ELF-1 (cell line): Measurements from ENCODE around the gene CELSR3.

ENCODE experiments used
- DNase-seq: peaks from one replicate; pipeline ENCODE4 v3.0.0-alpha.2; 2016; ENCODE audit warnings: low read depth, low spot score

CELSR3 gene

DNA sequence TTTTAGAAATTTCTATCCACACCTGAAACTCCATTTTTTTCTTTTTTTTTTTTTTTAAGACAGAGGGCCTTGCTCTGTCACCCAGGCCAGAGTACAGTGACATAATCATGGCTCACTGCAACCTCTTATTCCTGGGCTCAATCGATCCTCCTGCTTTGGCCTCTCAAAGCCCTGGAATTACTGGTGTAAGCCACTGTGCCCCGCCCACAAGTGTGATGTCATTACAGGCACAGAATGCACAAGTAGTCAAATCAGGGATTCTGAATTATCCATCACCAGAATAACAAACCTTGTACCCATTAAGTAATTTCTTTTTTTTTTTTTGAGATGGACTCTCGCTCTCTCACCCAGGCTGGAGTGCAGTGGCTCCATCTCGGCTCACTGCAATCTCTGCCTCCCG is 55.2 kb downstream of the CELSR3 start:
- no peak for DNase-seq

- no peak for DNase-seq
Measured at GRCh38 chr3:48601622-48601994, 61.1 kb downstream of the CELSR3 start.

- no peak for DNase-seq
Measured at GRCh38 chr3:48600711-48601621, 61.7 kb downstream of the CELSR3 start.

GRCh38 chr3:48599509-48600285 is 63.0 kb downstream of the CELSR3 start:
- peak; percentile 15 for DNase-seq

DNA sequence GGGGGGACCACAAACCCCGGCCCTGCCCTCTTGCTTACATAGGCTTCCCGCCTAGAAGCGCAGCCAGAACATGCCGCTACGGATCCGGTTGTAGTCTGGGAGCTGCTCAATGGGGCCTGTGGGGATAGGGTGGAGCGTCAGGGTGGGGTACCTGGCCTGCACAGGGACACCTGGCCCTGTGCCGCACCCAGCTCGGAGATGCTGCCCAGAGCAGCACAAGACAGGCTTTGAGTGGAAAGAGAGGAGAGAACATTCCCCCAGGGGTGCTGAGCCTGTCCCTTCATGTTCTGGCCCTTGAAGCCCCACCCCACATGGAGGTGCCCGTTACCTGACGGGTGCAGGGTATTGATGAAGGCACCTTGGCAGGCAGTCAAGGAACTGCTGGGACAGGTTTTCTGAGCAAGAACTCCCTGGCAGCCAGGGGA is 63.6 kb downstream of the CELSR3 start:
- no peak for DNase-seq

DNA sequence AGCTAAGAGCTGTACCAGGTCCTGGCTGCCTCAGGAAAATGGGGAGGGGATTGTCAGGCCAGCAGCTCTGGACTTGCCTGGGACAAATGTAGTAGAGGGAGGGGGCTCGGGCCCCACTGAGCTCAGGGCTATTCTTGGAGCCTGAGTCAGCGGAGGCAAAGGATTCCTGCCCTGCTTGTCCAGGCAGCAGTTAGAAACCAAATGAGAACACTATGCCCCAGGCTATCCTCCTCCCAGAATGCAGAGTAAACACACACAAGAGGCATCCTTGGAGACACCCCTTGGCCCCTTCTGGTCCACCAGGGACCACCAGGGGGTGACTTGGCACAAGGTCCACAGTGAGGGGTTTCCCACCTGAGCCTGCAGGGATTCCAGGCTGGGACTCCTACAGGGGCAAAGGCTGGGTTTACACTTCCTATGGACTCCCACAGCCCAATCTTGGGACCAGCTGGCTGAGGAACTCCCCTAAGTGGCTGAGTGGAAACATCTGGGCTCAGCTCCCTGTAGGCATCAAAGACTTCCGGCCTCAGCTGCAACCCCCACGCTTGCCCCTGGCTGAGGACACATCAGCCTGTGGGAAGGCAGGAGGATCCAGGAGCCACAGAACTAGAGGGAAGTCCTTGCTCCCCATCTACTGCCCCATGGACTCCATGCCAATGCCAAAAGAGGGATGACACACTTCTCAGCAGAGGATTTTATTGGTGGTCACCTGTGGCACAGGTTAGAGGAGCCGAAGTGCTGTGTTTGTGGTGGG is 64.2 kb downstream of the CELSR3 start:
- DNase-seq, result peak; percentile 96

DNA sequence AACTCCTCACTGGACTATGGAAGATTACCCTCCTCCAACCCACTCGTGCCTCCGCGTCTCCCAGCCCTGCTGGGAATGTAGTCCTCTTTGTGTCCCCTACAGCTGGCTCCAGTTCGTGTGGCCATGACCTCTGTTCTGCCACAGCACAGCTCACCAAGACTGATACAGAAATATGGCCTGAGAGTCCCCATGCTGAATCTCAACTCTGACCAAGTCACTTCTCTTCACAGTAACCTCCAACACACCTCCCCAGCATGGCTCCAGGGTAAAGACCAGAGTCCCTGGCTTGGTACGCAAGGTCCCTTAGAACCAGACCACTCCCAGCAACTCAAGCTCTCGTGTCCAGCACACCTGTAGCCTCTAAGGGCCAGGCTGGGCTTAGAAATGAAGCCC is 65.3 kb downstream of the CELSR3 start:
- no peak for DNase-seq

- no peak for DNase-seq
Measured at GRCh38 chr3:48596676-48597407, 65.8 kb downstream of the CELSR3 start.

DNA sequence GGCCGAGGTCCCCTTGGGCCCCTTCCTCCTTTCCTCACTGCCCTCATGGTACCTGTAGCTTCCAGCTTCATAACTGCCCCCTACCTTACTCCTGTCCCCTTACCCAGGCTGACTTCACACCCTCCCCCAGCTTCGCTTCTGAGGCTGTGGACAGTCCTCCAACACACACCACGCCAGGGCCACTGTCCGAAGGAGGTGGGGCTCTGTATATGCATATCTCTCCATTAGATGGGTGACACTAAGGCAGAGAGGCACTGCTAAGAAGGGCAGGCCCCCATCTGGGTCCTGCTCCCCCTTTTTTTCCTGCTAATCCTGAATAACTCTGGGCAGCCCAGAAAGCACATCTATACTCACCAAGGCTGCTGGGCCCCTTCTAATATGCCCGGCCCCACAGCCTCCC is 66.5 kb downstream of the CELSR3 start:
- DNase-seq, result no peak

DNA sequence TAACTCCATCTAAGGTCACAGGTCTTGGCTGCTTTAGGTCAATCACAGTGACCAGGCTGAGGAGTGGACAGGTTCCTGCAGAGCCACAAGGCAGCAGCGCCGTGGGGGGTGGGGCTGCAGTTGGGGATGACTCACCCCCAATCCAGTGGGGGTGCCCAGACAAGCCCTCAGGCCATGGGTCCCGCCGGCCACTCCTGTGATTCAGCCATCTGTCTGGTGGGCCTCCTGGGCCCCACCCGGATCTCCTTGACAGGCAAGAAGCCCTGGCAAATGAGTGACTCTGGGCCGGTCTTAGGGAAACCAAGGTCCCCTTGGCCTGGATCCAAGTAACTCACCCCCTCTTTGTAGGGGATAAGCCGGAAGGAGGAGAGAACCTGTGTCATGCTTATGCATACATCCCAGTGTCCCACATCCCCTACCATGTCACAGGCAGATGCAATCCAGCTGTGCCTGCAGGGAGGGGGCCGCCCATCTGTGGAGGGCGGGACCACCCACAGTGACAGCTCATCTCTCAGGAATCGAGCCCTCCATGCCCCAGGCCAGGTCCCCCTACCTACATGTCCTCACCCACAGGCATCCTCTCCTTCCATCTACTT is 67.1 kb downstream of the CELSR3 start:
- peak; percentile 87 for DNase-seq

GRCh38 chr3:48595075-48595525 is 67.6 kb downstream of the CELSR3 start, which contains the start of gene COL7A1:
Gene COL7A1, minus strand, starts transcription at chr3:48595329. Its CDS starts 170 bp downstream, at chr3:48595159.
- peak; percentile 15 for DNase-seq

DNA sequence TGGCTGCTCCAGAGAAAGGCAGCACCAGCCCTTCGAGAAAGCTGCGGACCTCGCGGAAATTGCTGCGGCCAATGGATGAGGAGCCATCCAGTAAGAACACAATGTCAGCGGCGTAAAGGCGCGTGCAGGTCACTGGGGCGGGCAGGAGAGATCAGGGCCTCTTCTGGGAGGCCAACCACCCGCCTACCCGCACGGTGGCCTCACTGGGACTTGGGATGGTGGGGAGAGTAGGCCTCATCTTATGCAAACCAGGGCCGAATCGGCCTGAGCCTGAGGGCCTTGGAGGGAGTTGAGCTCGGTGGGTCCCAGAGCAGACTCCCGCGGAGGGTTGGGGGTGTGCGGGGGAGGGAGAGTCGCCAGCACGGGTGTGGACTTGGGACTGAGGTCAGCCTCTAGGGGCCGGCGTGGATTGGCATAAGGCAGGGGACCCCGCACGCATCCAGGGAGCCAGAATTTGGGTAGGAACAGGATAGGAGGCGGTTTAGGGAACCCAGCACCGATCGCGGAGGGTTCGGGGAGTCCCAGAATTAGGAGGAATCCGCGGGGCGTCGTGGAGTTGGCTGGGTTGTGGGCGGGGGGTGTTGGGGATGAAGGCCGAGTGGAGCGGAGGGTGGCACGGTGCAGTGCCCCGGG is 68.2 kb downstream of the CELSR3 start:
- DNase-seq, result peak; percentile 74

DNA sequence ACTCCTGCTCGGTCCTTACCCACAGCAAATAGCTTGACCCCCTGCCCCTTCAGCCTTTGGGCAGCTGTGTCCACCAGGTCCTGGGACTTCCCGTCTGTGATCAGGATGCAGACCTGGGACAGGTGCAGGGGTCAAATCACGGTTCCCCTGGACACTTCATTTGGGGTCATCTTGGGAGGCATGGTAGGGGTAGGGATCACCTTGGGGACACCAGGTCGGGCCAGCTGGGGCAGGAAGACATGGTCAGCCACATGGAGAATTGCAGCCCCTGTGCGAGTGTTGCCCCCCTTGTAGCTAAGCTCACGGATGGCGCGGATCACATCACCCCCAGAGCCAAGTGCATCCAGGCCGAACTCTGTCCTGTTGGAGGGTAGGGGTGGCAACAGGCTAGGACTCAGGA is 69.3 kb downstream of the CELSR3 start:
- no peak for DNase-seq

- no peak for DNase-seq
Measured at GRCh38 chr3:48592519-48593087, 70.1 kb downstream of the CELSR3 start.

GRCh38 chr3:48591886-48592518 is 70.7 kb downstream of the CELSR3 start:
- no peak for DNase-seq

DNA sequence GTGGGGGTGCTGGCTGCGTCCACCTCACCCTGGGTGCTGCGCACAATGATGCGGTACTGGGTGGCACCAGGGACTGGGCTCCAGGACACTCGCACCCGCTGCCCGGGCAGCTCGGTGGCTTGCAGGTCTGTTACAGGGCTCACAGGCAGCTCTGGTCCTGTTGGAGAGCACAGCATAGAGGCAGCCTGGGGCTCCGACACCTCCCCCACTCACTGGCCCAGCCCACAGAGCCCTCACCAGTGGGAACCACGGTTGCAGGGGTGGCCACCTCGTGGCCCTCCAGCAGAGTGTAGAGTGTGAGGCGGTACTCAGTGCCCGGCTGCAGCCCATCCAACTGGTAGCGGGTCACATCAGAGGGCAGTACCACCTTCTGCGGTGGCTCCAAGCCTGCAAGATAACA is 71.2 kb downstream of the CELSR3 start:
- DNase-seq, result no peak

- no peak for DNase-seq
Measured at GRCh38 chr3:48588230-48588629, 74.5 kb downstream of the CELSR3 start.

- DNase-seq, result no peak
Measured at GRCh38 chr3:48587686-48588085, 75.0 kb downstream of the CELSR3 start.
